OCI-LY7 (cell line): Measurements from ENCODE around the gene RAB30.

Experiments
- EZH2phosphoT487 ChIP-seq: fragments of 200-600 bp; sonication (generic); IDR thresholded peaks from 2 replicates; pipeline ENCODE4 v1.6.1; 2018; ENCODE audit warnings: low read depth, borderline replicate concordance, mild to moderate bottlenecking, mixed run types, antibody characterized with exemption, low read length, moderate library complexity, mixed read lengths
- TF ChIP-seq, protein P1 (sequence below): fragments of 200-600 bp; sonication (generic); conservative IDR thresholded peaks from 2 replicates; pipeline ENCODE4 v1.5.1; 2014; ENCODE audit warnings: mild to moderate bottlenecking, antibody characterized with exemption, low read length, moderate library complexity, mixed read lengths

DNA sequence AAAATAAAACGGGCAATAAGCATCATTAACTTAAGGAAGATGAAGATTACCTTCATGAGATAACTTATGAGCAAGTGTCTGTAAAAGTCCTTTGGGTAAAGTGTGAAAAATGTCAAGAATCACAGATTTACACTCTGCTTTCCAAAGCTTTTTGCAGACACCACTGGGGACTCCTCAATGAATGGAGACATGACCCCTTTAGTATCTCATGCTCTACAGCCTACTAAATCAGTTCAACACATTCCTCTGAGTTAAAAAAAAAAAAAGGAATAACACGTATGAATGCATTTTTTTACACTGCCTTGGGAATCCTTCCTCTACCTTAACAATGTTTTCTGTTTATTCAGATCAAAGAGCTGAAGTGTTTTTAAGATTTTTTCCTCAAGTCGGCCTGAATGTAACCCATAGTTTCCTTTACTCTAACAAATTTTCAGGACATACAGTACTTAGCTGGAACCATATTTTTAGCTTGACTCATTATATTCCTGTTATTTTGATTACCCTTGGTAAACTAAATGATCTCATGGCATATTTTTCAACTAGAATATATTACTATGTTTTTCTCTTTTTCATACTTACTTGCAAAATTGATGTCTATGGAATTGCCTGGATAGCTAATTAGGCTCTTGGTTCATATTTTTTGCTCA is 25.9 kb upstream of the RAB30 start:
- TF ChIP-seq, protein P1, sequence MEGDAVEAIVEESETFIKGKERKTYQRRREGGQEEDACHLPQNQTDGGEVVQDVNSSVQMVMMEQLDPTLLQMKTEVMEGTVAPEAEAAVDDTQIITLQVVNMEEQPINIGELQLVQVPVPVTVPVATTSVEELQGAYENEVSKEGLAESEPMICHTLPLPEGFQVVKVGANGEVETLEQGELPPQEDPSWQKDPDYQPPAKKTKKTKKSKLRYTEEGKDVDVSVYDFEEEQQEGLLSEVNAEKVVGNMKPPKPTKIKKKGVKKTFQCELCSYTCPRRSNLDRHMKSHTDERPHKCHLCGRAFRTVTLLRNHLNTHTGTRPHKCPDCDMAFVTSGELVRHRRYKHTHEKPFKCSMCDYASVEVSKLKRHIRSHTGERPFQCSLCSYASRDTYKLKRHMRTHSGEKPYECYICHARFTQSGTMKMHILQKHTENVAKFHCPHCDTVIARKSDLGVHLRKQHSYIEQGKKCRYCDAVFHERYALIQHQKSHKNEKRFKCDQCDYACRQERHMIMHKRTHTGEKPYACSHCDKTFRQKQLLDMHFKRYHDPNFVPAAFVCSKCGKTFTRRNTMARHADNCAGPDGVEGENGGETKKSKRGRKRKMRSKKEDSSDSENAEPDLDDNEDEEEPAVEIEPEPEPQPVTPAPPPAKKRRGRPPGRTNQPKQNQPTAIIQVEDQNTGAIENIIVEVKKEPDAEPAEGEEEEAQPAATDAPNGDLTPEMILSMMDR, result no peak
- no peak for TF ChIP-seq EZH2phosphoT487
